CD4-positive, alpha-beta memory T cell (primary cell): ENCODE measurements around the gene SEMA6A. TPM values are rescaled to one million over a fixed set of nuclear protein-coding genes. Genes with fewer than 3 reads are reported as not detected.

Source experiments
- CTCF ChIA-PET: fragments of 350-600 bp; sonication (Branson Sonifier 250); formaldehyde crosslinking; loops from one replicate; lab custom pipeline; 2021; ENCODE audit warnings: inconsistent platforms; ENCODE audit not compliant: partially characterized antibody; lab: Charles Lee
- POLR2A ChIA-PET: fragments of 350-600 bp; sonication (Branson Sonifier 250); formaldehyde crosslinking; loops from one replicate; lab custom pipeline; 2021; ENCODE audit not compliant: partially characterized antibody; lab: Charles Lee
- DNase-seq, 5 donors: peaks; one replicate each; pipeline versions ENCODE4 v3.0.0 to v3.0.0-alpha.2; 2020 to 2022; ENCODE audit warnings: mixed read lengths in 1 of 5
- H3K27ac ChIP-seq: one replicate; pipeline ENCODE4 v1.7.0; 2013; ENCODE audit warnings: low read depth, low read length
- H3K27me3 ChIP-seq: 2 replicates; pipeline ENCODE4 v1.7.0; 2013; ENCODE audit warnings: mild to moderate bottlenecking, low read length, moderate library complexity; ENCODE audit not compliant: insufficient read depth
- H3K36me3 ChIP-seq: 2 replicates; pipeline ENCODE4 v1.7.0; 2013; ENCODE audit warnings: mild to moderate bottlenecking, low read length, moderate library complexity; ENCODE audit not compliant: insufficient read depth
- H3K4me1 ChIP-seq: 2 replicates; pipeline ENCODE4 v1.7.0; 2013; ENCODE audit warnings: mild to moderate bottlenecking, low read length, moderate library complexity; ENCODE audit not compliant: insufficient read depth
- H3K4me3 ChIP-seq, 2 donors: one replicate each; pipeline ENCODE4 v1.7.0; 2013; ENCODE audit warnings: low read length in 2 of 2, mild to moderate bottlenecking in 1 of 2
- H3K9me3 ChIP-seq, 2 donors: one replicate each; pipeline ENCODE4 v1.7.0; 2013; ENCODE audit warnings: low read length in 2 of 2, control low read depth in 1 of 2; ENCODE audit not compliant: control insufficient read depth in 1 of 2
- H3K27ac Mint-ChIP-seq, 7 donors: one replicate each; pipeline ENCODE4 v1.8.0; 2020 to 2021; ENCODE audit warnings: mixed read lengths in 7 of 7, mild to moderate bottlenecking in 6 of 7, inconsistent platforms in 3 of 7, moderate library complexity in 3 of 7
- H3K27me3 Mint-ChIP-seq, 2 donors: one replicate each; pipeline ENCODE4 v1.8.0; 2020 to 2021; ENCODE audit warnings: mixed read lengths in 2 of 2
- H3K36me3 Mint-ChIP-seq, 2 donors: one replicate each; pipeline ENCODE4 v1.8.0; 2020 to 2021; ENCODE audit warnings: mixed read lengths in 2 of 2, inconsistent platforms in 1 of 2, mild to moderate bottlenecking in 1 of 2
- H3K4me1 Mint-ChIP-seq, 4 donors: one replicate each; pipeline ENCODE4 v1.8.0; 2020 to 2021; ENCODE audit warnings: mixed read lengths in 4 of 4, mild to moderate bottlenecking in 1 of 4
- H3K4me3 Mint-ChIP-seq, 8 donors: one replicate each; pipeline ENCODE4 v1.8.0; 2020 to 2021; ENCODE audit warnings: mixed read lengths in 8 of 8, mild to moderate bottlenecking in 7 of 8, moderate library complexity in 6 of 8, inconsistent platforms in 3 of 8
- H3K9me3 Mint-ChIP-seq, 8 donors: one replicate each; pipeline ENCODE4 v1.8.0; 2020 to 2021; ENCODE audit warnings: mixed read lengths in 8 of 8, mild to moderate bottlenecking in 5 of 8, inconsistent platforms in 3 of 8, moderate library complexity in 1 of 8
- intact Hi-C: fragments of 100-400 bp; cut with micrococcal nuclease; formaldehyde crosslinking; loops from one replicate; pipeline ENCODE4 v1.15.1; 2023
- polyA plus RNA-seq, 2 donors: library from polyadenylated mRNA; unstranded; fragments of 300-500 nt; fragmentation: Illumina TruSeq; gene quantifications; one replicate each; pipeline ENCODE4 v1.2.3, GENCODE V29; 2021
- total RNA-seq, 2 experiments: library from RNA; stranded (reverse); gene quantifications; one replicate each; pipeline ENCODE4 v1.2.3, GENCODE V29; 2021

SEMA6A gene
- total and polyA plus RNA-seq, 4 experiments from 2014 or later: 0.20 to 1.2 TPM; not detected in 2

DNA sequence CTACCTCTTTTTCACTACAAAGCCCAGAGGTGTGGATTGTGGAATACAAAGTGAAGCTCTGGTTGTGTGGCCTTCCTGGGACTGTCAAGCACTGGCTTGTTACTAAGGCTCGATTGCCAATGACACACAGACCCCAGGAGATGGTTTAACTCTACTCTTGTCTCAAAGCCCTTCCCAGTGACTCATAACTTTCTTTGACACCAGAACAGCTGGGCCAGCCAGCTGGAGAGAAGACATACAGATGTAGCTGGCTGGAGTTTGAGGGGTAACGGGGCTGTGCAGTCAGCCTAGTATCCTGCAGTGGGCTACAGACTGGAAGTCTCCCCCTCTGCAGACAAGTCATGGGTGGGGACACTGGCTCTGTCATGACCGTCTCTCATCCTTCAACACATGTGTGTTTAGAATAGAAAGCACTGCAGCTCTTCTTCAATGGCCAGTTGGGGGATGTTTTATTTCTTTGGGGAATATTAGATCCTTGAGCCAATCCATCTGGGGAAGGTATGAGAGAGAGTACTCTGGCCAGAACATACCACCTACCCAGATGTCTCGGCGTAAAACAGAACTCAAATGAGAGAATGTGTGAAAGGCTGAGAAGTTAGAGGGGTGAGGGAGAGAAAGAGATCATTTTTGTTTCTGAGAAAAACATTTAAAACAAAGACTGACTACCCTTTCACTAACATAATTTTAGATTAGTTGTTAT is 53.3 kb downstream of the SEMA6A start:
- no peaks in the 10 kb centered on the region for H3K27me3 ChIP-seq
- H3K27ac Mint-ChIP-seq: no peak overlapping the region
- H3K27me3 Mint-ChIP-seq: no peaks in the 10 kb centered on the region
- no peaks in the 10 kb centered on the region for H3K9me3 ChIP-seq
- POLR2A ChIA-PET: no interaction called here
- DNase-seq: no peak
- H3K9me3 Mint-ChIP-seq: peaks cover 0 to 2% (median 0%) of the 10 kb centered on the region in 8 donors
- H3K4me1 ChIP-seq: no peaks in the 10 kb centered on the region
- H3K36me3 ChIP-seq: no peaks in the 10 kb centered on the region
- intact Hi-C loops: no loop called here
- H3K4me3 ChIP-seq: no peak overlapping the region
- H3K36me3 Mint-ChIP-seq: peaks cover 0 to 13% of the 10 kb centered on the region in 2 donors
- no peak overlapping the region for H3K27ac ChIP-seq
- no peaks in the 10 kb centered on the region for H3K4me1 Mint-ChIP-seq
- no peak overlapping the region for H3K4me3 Mint-ChIP-seq
- CTCF ChIA-PET: no interaction called here

DNA sequence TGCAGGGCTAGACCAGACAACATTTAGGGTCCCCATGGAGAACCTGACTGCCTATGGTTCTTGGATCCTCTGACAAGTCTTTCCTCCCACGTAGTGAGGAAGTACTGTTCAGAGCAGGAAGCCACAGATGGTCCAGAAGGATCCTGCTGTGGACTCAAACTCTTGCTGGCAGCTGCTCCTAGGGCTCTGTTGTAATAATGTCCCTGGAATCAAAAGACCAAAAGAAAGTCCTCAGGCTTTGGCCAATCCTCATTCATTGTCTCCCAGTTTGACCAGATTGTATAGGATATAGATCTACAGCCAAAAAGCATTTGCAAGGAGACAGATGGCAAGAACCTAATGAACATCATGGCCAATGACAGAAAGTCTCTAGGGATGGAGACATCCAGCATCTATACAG is 53.9 kb downstream of the SEMA6A start:
- Histone ChIP-seq H3K4me3 (no peak overlapping the region), H3K4me1 (no peaks in the 10 kb centered on the region), H3K27ac (no peak overlapping the region), H3K36me3 (no peaks in the 10 kb centered on the region), H3K27me3 (no peaks in the 10 kb centered on the region), H3K9me3 (no peaks in the 10 kb centered on the region)
- ChIA-PET CTCF (no interaction called here), POLR2A (no interaction called here)
- Mint-ChIP-seq H3K4me1 (no peaks in the 10 kb centered on the region), H3K27ac (no peak overlapping the region), H3K27me3 (no peaks in the 10 kb centered on the region), H3K9me3 (peaks cover 0 to 2% (median 0%) of the 10 kb centered on the region in 8 donors), H3K4me3 (no peak overlapping the region), H3K36me3 (peaks cover 0 to 13% of the 10 kb centered on the region in 2 donors)
- no peak for DNase-seq
- intact Hi-C loops: no loop called here

DNA sequence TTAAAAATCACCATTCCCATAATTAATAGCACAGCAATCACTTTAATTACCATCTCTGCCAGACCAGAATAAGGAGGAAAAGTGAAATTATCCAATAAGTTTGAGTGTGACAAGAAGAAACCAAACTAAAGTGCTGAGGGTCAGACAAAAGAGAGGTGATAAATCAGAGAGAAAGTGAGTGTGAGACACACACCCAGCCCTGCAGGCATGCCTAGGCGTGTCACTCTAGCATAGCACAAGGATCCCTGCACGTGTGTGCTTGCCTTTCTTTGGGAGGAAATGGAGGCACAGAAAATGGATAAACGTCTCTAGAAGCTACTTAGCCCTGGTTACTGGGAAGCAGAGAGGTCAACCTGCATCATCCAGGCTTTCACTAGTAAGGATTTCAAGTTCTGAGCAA is 56.2 kb downstream of the SEMA6A start:
- Mint-ChIP-seq H3K27ac (no peak overlapping the region), H3K27me3 (no peaks in the 10 kb centered on the region), H3K4me1 (no peaks in the 10 kb centered on the region), H3K36me3 (peaks cover 0 to 17% of the 10 kb centered on the region in 2 donors), H3K4me3 (no peak overlapping the region), H3K9me3 (peaks cover 0 to 7% (median under 1%) of the 10 kb centered on the region in 8 donors)
- CTCF ChIA-PET: interaction anchor here (0.9 kb wide), 1 partner anchor 18 kb away, joined by 3 read pairs; no protein-coding TSS in a partner anchor
- Histone ChIP-seq H3K27ac (no peak overlapping the region), H3K4me3 (no peak overlapping the region), H3K9me3 (no peaks in the 10 kb centered on the region), H3K4me1 (no peaks in the 10 kb centered on the region), H3K27me3 (no peaks in the 10 kb centered on the region), H3K36me3 (no peaks in the 10 kb centered on the region)
- intact Hi-C loops: no loop called here
- DNase-seq: no peak
- POLR2A ChIA-PET: no interaction called here

DNA sequence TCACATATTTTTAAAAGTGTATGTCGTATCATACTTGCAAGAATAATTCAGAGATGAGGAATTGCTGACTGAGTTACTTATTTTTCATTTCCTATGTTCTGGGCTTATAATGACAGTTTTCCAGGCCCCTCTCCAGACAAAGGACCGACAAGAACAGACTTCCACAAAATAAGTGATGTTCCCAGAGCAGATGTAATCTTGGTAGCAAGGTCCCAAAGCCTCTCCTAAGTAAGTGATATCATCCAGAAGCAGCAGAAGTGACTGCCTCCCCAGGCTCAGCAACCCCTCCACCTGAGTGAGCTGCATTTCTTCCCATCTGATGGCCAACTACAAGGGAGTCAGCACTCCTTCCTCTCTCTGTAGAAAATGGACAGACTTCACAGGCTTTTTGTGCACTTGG is 57.1 kb downstream of the SEMA6A start:
- H3K9me3 Mint-ChIP-seq: peaks cover 0 to 8% (median under 1%) of the 10 kb centered on the region in 8 donors

DNA sequence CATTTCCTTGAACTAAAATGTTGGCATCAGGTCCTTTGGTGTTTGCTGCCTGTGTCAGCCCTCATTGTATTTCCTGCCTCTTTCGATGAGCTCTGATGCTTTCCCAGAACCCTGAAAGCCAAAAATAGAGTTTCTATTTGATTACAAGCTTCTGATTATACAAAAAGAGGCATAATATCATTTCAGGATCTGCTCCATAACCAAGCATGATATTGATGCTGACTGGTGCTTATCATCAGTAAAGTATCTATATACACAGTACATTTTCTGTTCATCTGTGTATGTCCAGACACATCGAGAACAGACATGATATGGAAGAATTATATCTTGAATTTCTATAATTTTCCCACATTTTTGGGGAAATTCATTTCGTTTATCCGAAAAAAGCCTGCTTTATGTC is 58.6 kb downstream of the SEMA6A start:
- DNase-seq: no peak
- H3K4me3 Mint-ChIP-seq: no peak overlapping the region
- no peaks in the 10 kb centered on the region for H3K27me3 ChIP-seq
- no peaks in the 10 kb centered on the region for H3K9me3 ChIP-seq
- H3K27me3 Mint-ChIP-seq: no peaks in the 10 kb centered on the region
- ChIA-PET CTCF (no interaction called here), POLR2A (no interaction called here)
- no peak overlapping the region for H3K27ac ChIP-seq
- H3K4me1 ChIP-seq: no peaks in the 10 kb centered on the region
- H3K27ac Mint-ChIP-seq: no peak overlapping the region
- H3K9me3 Mint-ChIP-seq: peaks cover 0 to 8% (median under 1%) of the 10 kb centered on the region in 8 donors
- intact Hi-C loops: no loop called here
- H3K36me3 ChIP-seq: no peaks in the 10 kb centered on the region
- peaks cover 0 to 12% of the 10 kb centered on the region in 2 donors for H3K36me3 Mint-ChIP-seq
- no peak overlapping the region for H3K4me3 ChIP-seq
- H3K4me1 Mint-ChIP-seq: no peaks in the 10 kb centered on the region

More for the DNA sequence above, 57.1 kb downstream of the SEMA6A start:
- Histone ChIP-seq H3K36me3 (no peaks in the 10 kb centered on the region), H3K9me3 (no peaks in the 10 kb centered on the region), H3K27me3 (no peaks in the 10 kb centered on the region), H3K4me1 (no peaks in the 10 kb centered on the region), H3K4me3 (no peak overlapping the region), H3K27ac (no peak overlapping the region)
- no peak for DNase-seq
- no peak overlapping the region for H3K4me3 Mint-ChIP-seq
- no peaks in the 10 kb centered on the region for H3K4me1 Mint-ChIP-seq
- H3K36me3 Mint-ChIP-seq: peaks cover 0 to 17% of the 10 kb centered on the region in 2 donors
- no peaks in the 10 kb centered on the region for H3K27me3 Mint-ChIP-seq
- no peak overlapping the region for H3K27ac Mint-ChIP-seq
- ChIA-PET POLR2A (no interaction called here), CTCF (no interaction called here)
- intact Hi-C loops: no loop called here

DNA sequence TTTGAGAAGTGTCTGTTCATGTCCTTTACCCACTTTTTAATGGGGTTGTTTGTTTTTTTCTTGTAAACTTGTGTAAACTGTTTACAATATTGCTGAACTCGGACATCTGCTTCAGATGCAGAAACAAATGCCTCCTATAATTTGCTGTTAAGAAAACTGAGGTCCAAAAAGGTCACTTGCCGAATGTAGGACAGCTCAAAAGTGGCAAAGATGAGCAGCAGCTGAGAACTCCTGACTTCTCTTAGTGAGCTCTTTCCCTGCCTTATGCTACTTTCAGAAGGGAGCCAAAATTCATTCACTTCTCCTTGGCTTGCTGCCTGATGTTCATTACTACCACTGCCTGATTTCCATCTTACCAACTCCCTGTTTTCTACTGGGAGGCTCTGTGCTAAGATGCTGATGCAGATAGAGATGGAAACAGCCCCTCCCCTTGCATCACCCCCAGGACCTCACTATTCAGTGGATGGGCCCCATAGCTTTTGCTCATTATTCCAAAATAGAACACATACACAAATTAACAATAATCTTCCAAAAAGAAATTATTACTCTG is 60.1 kb downstream of the SEMA6A start:
- H3K27me3 ChIP-seq: no peaks in the 10 kb centered on the region
- no peaks in the 10 kb centered on the region for H3K4me1 Mint-ChIP-seq
- H3K4me3 Mint-ChIP-seq: no peak overlapping the region
- H3K4me1 ChIP-seq: no peaks in the 10 kb centered on the region
- intact Hi-C loops: no loop called here
- H3K27me3 Mint-ChIP-seq: no peaks in the 10 kb centered on the region
- H3K27ac Mint-ChIP-seq: no peak overlapping the region
- no peak overlapping the region for H3K27ac ChIP-seq
- no peaks in the 10 kb centered on the region for H3K9me3 ChIP-seq
- H3K36me3 Mint-ChIP-seq: peaks cover 0 to 12% of the 10 kb centered on the region in 2 donors
- H3K36me3 ChIP-seq: no peaks in the 10 kb centered on the region
- no peak overlapping the region for H3K4me3 ChIP-seq
- H3K9me3 Mint-ChIP-seq: peaks cover 0 to 8% (median 0%) of the 10 kb centered on the region in 8 donors
- no peak for DNase-seq
- ChIA-PET POLR2A (no interaction called here), CTCF (no interaction called here)

DNA sequence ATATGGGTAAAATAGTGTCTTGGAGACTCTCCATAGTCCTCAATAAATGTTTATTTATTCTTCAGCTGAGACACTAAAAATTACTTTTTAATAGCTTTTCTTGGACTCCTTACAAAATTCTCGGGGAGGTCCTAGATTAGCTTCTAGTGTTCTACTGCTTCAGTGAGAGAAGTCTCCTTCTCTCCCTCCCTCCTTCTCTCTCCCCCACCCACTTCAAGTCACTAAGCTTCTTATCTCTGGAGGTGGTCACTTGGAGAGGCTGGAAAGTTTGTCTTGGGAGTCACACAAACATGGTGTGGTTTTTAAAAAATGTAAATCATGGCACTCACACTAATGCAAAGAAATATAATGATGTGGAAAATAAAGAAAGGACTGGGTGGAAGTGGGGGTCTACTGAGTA is 64.1 kb downstream of the SEMA6A start:
- Histone ChIP-seq H3K27me3 (no peaks in the 10 kb centered on the region), H3K9me3 (no peaks in the 10 kb centered on the region), H3K27ac (no peak overlapping the region), H3K4me3 (no peak overlapping the region), H3K4me1 (no peaks in the 10 kb centered on the region), H3K36me3 (no peaks in the 10 kb centered on the region)
- H3K27ac Mint-ChIP-seq: no peak overlapping the region
- H3K4me1 Mint-ChIP-seq: no peaks in the 10 kb centered on the region
- ChIA-PET POLR2A (no interaction called here), CTCF (no interaction called here)
- H3K27me3 Mint-ChIP-seq: no peaks in the 10 kb centered on the region
- no peak overlapping the region for H3K4me3 Mint-ChIP-seq
- H3K36me3 Mint-ChIP-seq: peaks cover 0 to 4% of the 10 kb centered on the region in 2 donors
- intact Hi-C loops: no loop called here
- no peak for DNase-seq
- H3K9me3 Mint-ChIP-seq: peaks cover 0 to 8% (median 0%) of the 10 kb centered on the region in 8 donors
